ENCODE results near the gene MRPL34.

Gene MRPL34

DNA sequence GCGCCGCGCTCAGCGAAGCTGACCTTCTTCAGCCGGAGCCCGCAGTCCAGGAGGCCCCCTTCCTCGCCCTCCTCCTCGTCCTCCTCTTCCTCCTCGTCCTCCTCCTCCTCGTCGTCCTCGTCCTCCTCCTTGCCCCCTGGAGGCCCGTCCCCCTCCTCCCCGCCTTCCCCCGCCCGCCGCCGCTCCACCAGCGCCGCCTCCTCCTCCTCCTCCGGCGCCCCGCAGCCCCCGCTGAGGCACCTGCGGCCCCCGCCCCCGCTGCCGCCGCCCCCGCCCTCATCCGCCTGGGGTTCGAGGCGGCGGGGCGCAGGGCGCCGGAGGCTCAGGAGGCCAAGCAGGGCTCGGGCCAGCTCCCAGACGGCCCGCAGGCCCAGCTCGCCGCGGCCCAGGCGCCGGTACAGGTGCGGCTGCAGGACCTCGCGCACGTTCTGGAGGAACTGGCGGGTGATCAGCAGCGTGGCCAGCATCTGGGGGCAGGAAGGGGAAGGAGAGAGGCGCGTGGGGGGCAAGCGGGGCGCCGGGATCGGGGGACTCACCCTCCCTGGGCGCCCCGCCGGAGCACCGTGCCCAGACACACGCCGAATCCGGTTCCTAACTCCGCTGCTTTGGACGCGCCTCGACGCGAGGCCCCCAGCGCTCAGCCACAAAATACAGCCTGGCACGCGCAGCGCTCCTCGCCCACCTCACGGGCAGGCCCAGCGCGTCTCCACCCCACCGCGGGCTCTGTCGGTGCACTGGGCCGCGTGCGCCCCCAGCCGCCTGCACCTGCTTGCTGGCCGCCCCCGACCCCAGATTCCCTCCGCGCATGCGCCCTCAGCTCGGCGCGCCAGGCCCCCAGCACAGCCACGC lies 23.1 kb downstream of the MRPL34 start:
- DNase-seq (ENCODE audit: low read depth), result no peak

DNA sequence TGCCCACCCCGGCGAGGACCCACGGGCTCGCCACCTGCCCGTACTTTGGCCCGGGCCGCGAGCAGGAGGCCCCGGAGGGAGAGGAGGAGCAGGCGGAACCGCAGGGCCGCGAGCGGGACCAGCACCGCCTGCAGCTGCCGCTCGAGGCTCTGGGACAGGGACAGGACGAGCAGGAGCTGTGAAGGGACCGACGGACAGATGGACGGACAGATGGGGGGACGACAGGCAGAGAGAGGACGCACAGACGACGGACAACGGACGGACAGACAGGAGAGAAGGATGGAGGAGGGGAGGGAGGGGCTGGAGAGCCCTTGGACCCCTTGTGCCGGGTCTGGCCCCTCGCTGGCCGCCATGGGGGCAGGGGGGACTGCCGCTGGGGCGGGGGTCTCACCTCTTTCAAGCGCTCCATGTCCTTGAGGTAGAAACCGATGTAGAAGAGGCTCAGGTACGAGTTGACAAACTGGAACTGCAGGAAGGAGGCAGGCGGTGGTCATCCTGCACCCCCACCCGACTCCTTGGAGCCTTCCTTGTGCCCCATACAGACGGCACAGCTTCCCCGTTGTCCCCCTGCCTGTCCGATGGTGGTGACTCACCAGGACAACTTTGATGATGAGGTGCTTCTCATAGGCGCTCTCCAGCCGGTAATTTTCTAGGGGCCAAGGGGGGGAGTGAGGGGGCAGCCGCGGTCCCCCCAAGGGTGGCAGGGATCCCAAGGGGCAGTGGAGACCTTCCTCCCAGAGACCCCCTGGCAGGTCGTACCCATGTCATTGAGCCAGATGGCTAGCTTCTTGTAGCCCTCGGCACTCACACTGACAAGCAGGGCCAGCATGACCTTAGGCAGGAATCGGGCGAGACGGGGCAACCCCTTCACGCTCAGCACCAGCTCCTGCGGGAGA lies 23.9 kb downstream of the MRPL34 start:
- no peak for DNase-seq (ENCODE audit: low read depth)

DNA sequence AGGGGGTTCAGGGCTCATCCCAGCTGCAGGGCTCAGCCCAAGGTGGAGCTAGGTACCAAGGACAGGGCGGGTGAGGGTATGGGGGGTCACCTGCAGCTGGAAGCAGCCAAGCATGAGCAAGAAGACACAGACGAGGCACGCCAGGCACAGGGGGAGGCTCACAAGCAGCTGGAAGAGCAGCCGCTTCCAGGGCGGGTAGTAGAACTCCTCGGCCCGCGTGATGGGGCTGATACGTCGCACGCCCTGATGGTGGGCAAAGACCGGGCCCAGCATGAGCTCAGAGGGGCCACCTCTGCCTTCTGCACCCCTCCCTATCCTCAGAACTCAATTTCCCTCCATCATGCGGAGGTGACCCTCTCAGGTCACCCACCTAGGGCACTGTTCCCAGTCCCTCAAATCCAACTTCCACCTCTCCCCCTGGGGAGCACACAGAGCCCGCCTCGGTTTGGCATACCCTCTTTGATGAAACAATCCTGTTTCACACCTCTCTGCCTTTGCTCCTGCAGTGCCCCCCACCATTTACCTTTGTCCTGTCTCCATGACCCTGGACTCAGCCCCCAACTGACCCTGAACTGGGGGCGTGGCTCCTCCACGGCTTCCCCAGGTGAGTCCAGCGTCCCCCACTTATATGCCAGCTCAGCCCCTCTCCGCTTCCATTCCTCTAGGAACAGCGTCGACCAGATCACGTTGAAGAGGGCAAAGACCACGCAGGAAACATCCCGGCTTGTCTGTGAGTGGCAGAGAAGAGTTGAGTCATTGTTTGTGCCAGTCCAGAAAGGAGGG lies 24.8 kb downstream of the MRPL34 start:
- no peak for DNase-seq (ENCODE audit: low read depth)

DNA sequence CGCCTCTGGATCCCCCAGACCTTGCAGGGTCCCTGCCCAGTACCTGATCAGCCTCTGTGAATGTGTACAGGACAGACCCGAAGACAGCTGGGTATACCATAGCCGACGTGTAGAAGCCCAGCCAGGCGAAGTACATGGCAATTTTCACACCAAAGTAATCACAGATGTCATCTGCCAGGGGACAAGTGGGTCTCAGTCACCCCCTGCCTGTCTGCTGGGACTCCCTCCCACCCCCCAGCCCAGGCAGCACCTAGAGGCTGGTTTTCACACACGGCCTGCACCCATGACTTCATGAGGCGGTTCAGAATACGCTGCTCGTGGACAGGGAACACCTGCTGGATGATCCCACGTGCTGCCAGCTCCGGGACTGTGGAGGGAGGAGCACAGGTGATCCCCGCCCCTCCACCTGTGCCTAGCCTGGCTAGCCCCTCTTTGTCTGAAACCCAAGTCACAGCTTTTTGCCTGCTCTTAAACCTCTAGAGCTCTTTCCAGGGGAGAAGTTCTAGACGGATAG lies 25.4 kb downstream of the MRPL34 start:
- no peak for DNase-seq (ENCODE audit: low read depth)

DNA sequence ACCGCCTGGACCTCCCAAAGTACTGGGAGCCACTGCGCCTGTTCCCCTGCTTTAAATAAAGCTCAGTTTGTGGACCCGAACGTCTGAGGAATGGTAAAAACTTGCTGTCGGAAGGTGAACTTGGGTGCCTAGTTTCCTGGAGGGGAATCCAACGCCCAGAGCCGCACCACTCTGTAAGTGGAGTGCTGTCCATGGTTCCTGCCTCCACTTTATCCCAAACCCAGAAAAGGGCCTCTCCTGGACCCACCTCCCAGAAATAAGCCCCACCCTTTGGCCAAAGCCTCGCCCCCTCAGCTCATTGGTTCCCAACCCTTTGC lies 26.6 kb downstream of the MRPL34 start:
- DNase-seq (ENCODE audit: low read depth), result no peak

DNA sequence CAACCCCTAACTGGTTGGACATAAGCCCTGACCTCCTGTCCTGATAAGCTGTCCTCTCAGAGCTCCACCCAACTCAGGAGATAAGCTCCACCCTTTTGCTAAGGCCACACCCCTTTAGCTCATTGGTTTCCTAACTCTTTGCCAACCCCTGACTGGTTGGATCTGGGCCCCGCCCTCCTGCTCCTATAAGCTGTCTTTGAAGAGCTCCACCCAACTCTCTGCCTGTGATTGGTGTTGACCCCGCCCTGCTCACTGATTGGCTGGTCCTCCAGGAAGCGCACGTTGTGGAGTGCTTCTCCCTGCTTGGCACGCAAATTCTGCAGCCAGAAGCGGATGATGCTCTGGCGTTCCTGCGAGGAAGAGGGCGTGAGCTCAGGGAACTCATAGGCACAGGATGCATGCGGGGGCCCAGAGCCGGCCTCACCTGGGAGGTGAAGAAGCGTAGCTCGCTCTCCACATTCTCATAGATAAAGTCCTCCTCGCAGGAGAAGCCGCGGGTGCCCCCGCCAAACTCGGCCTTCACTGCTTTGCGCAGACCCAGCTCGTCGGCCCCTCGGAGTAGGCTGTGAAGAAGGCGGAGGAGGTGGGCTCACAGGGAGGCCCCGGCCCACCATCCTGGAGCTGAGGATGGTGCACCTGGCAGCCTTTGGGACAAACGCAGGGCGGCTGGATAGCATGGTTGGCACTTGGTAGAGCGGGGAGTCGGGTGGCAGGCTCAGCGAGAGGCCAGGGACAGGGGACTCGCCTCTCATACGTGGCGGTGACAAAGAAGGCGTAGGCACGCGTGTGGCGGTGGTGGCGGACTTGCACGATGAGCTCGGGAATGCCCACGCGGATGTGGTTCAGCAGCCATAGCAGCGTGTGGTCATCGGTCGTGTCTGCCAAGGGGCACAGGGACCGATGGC lies 27.3 kb downstream of the MRPL34 start:
- DNase-seq (ENCODE audit: low read depth), result no peak

DNA sequence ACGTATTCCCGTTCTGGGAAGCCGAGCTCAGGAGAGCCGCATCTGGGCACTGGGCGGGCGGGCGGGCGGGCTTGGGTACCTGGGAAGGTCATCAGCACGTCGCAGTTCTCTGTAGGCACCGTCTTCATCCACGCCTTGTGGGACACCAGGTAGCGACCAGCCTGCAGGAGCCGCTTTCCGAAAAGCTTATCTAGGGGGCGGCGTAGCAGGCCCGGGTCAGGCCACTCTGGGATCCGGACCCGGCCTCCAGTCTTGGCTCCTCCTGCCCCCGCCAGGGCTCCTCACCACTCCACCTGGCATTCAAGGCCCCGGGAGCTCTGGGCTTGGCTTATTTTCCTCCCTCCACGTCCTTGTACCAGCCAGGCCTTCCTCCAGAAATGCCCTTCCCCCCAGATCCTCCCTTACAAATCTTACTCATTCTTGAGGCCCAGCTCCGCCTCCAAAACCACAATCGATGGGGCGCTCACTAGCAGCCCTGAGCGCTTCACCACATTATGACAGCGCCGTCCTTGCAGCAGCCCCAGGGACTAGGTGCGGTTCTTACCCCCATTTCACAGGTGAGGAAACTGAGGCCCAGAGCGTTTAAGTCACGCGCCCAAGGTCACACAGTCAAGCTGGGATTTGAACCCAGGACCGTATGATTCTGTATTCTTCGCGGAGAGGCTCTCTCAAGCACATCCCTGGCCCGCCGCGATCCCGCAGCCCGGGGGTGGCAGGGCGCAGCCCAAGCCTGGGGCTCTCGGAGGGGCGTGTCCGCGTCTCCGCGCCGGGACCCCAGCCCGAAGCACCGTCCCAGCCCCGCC lies 28.1 kb downstream of the MRPL34 start:
- no peak for DNase-seq (ENCODE audit: low read depth)

DNA sequence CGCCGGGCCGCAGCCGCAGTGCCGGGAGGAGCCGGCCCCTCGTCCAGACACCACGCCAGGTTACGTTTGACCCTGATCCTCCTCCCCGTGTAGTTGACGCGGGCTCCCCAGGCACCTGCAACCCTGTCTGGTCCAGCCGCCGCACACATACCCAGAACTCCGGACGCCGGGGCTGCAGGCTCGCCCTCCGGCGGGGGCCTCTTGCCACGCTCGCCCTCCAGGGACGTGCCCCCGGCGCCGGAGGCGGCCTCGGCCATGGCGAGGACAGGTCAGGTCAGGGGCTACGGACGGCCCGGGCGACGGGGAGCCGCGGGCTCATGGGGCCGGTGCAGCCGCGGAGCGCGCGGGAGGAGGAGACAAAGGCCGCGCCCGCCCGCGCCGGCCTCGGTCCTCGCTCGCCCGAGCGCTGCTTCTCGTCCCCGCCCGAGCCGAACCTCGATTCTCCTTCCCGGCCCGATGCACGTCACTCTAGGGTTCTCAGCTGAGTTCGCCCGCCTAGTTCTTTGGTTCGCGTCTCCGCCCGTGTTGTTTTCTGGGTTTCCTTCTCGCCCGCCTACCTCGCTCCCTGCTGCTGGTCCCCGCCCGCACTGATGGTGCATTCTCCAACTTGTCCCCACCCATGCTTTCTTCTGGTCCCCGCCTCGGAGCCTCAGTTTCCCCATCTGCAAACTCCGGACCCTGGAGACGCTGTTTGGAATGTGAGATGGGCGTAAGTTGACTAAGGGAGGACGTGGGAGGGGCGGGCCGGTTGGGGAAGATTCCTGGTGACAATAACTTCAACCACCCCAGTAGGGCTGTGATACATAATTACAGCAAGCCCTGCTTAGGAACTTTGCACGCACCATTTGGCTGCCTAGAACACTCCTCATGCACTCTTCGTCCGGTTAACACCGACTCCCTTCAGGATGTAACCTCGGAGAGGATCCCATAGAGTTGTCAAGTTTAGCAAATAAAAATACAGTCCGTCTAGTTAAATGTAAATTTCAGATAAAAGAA lies 29.0 kb downstream of the MRPL34 start, which contains the start of gene ANO8:
TSS of gene ANO8 (minus strand) at position 442 of the 996 bp plus-strand sequence. CDS start at position 257, 185 bp downstream.
- peak; percentile 94 for DNase-seq (ENCODE audit: low read depth)

DNA sequence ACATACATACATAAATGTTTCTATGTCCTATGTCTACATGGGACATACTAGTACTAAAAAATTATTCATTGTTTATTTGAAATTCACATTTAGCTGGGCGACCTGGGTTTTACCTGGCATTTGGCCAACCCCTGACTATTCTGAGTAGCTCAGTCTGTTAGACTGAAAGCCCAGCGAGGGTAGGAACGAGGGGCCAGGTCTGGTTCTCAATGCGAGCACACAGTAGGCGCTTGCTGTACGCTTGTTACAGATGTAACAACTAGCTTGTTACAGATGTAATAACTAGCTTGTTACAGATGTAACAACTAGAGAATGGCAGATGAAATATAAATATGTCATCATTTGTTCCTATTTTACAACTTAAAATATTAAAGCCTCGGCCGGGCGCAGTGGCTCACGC lies 29.9 kb downstream of the MRPL34 start:
- no peak for DNase-seq (ENCODE audit: low read depth)

DNA sequence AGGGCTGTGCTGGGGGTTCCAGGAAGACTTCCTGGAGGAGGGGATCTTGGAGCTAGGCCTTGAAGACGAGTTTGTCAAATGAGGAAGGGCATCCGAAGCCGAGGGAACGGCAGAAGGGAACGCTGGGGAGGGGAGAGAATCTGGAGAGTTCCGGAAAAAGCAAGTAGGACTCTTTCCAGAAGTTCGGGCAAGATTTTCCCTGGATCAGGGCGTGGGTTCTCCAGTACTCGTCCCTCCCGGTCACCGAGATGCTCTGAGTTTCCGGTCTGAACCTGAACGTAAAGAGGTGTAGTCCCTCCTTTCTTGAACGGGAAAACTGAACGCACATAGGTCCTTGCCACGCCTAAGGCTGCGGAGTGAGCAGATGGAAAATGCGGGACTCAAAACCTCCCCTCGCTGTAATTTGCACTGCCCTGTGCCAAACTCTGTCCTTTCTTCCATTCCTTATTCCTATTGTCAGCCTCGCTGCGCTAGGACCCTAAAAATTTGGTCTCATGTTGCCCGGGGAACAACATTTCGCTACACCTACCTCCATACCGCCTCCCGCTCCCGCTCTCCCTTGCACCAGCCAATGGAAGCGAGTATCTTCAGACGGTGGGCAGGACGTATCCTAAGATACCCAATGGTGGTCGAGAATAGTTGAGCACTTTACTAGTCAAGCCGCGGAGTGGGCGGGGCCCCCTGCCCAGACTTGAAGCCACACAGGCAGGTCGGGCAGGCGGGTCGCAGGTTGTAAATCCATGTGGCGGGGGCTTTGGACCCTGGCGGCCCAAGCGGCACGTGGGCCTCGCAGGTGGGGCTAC lies 31.4 kb downstream of the MRPL34 start, which contains the start of gene GTPBP3:
TSS of gene GTPBP3 (plus strand) at position 682 of the 803 bp plus-strand sequence. CDS start at position 741, 59 bp downstream.
- DNase-seq (ENCODE audit: low read depth), result peak; percentile 96

DNA sequence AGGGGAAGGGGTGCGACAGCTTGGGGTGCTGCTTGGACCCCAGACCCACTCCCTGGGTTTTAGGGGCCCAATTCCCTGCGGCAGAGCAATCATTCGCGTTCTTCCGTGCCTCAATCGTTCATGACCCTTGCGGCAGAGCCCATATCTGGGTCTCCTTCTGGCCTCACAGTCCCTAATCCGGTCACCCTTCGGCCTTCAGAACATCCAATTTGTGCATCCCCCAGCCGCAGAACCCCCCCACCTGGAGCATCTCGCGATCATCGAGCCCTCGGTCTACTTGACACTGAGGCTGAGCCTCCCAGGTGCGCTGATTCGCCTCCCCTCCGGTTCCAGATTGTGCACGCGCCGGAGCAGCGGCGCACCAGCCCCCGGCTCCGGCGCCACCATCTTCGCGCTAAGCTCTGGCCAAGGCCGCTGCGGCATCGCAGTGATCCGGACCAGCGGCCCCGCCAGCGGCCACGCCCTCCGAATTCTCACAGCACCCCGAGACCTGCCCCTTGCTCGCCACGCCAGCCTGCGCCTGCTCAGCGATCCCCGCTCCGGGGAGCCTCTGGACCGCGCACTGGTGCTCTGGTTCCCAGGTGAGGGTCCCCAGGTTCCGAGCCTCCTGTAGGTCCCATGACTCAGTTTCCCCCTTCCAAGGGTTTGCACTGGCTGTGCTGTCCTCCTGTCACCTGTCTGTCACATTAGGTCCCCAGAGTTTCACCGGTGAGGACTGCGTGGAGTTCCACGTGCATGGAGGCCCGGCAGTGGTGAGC lies 32.2 kb downstream of the MRPL34 start:
- DNase-seq (ENCODE audit: low read depth), result no peak

DNA sequence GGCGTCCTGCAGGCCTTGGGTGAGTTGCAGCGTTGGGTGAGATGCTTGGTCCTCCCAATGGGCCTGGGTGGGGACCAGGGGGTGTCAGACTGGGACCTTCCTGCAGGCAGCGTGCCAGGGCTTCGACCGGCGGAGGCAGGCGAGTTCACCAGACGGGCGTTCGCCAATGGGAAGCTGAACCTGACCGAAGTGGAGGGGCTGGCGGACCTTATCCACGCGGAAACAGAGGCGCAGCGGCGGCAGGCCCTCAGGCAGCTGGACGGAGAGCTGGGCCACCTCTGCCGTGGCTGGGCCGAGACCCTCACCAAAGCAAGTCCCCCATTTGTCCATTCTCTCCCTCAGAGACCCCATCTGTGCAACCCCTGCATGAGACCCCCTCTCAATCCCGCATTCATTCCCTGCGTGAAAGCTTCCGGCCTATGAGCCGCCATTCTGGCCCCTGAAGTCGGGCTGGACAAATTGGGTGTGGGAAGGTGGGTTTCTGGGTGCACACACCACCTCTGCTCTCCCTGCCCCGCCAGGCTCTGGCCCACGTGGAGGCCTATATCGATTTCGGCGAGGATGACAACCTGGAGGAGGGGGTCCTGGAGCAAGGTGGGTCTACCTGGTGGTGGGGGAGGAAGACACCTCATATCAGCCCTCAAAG lies 32.9 kb downstream of the MRPL34 start:
- DNase-seq (ENCODE audit: low read depth), result no peak

DNA sequence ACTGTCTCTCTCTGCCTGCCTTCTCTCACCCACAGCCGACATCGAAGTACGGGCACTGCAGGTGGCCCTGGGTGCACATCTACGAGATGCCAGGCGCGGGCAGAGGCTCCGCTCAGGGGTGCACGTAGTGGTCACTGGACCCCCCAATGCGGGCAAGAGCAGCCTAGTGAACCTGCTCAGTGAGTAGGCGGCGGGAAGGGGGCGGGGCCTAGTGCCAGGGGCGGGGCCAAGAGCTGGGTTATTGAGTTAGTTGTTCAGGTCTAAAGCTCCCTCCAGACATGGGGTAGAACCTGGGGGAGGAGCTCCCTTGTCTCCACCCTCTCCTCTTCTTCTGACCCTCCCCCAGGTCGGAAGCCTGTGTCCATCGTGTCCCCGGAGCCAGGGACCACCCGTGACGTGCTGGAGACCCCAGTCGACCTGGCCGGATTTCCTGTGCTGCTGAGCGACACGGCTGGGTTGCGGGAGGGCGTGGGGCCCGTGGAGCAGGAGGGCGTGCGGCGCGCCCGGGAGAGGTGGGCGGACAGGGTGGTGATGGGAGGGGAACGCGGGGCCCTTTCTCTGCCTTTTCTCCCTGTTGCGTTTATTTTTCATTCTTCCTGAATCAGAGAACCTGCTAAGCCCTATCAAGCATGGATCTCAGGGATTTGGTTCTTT lies 33.5 kb downstream of the MRPL34 start:
- DNase-seq (ENCODE audit: low read depth), result no peak

DNA sequence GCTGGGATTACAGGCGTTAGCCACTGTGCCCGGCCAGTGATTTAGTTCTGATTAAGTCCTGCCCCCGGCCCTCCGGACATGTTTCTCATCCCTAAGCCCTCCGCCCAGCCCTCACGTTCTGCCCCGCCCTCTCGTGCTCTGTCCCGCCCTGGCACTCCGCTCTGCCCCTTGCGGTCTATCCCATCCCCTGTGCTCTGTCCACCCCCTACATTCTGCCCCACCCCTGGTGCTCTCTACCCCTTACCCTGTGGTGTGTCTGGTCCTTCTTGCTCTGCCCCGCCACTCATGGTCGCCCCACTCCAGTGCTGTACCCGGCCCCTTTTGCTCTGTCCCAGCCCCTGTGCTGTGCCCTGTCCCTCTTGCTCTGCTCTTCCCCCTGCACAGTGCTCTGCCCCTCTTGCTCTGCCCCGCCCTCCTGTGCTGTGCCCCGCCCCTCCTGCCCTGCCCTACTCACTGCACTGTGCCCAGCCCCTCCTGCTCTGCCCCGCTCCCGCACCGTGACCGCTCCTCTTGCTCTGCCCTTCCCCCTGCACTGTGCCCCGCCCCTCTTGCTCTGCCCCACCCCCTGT lies 34.7 kb downstream of the MRPL34 start:
- no peak for DNase-seq (ENCODE audit: low read depth)

DNA sequence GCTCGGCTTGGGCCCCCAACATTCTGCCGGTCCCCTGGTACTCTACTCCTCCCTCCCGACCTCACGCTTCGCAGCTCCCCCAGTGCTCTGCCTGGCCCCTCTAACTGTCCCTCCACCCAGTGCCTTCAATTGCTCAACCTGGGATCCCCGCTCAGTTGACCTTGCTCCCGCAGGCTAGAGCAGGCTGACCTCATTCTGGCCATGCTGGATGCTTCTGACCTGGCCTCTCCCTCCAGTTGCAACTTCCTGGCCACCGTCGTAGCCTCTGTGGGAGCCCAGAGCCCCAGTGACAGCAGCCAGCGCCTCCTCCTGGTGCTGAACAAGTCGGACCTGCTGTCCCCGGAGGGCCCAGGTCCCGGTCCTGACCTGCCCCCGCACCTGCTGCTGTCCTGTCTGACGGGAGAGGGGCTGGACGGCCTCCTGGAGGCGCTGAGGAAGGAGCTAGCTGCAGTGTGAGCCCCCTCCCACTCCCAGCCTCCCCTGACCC lies 35.2 kb downstream of the MRPL34 start:
- DNase-seq (ENCODE audit: low read depth), result no peak

DNA sequence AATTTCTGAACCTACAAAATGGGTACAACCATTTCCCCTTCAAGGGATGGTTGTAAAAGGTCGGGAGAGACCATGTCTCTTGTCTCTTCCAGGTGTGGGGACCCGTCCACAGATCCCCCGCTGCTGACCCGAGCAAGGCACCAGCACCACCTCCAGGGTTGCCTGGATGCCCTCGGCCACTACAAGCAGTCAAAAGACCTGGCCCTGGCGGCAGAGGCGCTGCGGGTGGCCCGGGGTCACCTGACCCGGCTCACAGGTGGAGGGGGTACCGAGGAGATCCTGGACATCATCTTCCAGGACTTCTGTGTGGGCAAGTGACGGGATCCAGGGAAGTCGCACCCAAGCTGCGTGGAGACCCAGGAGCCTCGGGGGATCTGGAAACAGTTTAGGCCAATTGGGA lies 35.7 kb downstream of the MRPL34 start:
- DNase-seq (ENCODE audit: low read depth), result no peak

Data from non-pigmented ciliary epithelial cell (primary cell).